GM12892 (cell line): ENCODE results near the gene APBB3.

ENCODE experiments used
- POLR2A ChIP-seq: IDR thresholded peaks from 2 replicates; pipeline ENCODE4 v1.6.1; 2011; ENCODE audit warnings: low read depth, low read length, control low read depth
- POLR2AphosphoS5 ChIP-seq: IDR thresholded peaks from 2 replicates; pipeline ENCODE4 v1.6.1; 2011; ENCODE audit warnings: low read depth, low read length, control low read depth
- TAF1 ChIP-seq: IDR thresholded peaks from 2 replicates; pipeline ENCODE4 v1.6.1; 2011; ENCODE audit warnings: low read depth, mild to moderate bottlenecking, control low read depth, low read length, borderline replicate concordance

- no peak for TF ChIP-seq POLR2AphosphoS5
- no peak for TF ChIP-seq POLR2A
- TF ChIP-seq TAF1, result no peak
Measured at GRCh38 chr5:140556438-140556837, 8.0 kb downstream of the APBB3 start.
